ENCODE measurements around the gene RTP3.

Gene RTP3

DNA sequence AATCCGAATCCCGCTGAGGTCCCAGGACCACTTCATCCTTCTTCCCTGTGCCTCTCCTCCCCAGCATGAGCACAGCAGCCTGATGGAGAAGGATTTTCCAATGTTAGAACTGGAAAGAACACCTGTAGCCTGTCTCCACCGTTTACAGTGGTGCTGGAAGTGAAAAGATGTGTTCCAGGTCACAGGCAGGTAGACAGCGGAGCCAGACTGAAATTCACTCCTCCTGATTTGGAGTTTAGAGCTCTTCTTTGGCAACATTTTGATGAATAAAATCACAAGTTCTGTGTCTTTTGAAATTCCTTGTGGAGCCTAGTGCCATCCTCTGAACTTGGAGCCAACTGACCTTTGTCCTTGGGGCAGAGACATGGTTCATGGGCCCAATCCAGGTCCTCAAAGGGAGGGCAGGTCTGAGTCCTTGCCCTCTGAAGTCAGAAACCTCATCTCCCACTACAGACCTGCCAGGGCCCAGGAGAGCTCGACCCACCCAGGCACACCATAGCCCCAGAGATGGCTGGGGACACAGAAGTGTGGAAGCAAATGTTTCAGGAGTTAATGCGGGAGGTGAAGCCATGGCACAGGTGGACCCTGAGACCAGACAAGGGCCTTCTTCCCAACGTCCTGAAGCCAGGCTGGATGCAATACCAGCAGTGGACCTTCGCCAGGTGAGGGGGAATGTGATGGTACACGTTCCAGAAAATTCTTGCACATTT, at the start of gene RTP3:
Gene RTP3 (plus strand): TSS at position 421 of the 710 bp plus-strand sequence. CDS start 87 bp downstream, at position 508.
- H3K9me3 ChIP-seq (ENCODE audit: insufficient read depth, low read depth, low read length) = no peaks in the 10 kb centered on the region
- H3K27me3 ChIP-seq (ENCODE audit: insufficient read depth, low read length) = peaks cover 6% of the 10 kb centered on the region; the same call in 1 of the 2 replicates
- no peaks in the 10 kb centered on the region for H3K36me3 ChIP-seq (ENCODE audit: insufficient read depth, low read depth, low read length)
- no peak within 1 kb of the TSS for H3K4me3 ChIP-seq (ENCODE audit: low read length)
- H3K9ac ChIP-seq (ENCODE audit: low read depth, low read length) = no peak within 1 kb of the TSS; the same call in 1 of the 2 replicates
- H3K27ac ChIP-seq (ENCODE audit: low read length) = no peak within 1 kb of the TSS
- peaks cover 9% of the 10 kb centered on the region for H3K4me1 ChIP-seq (ENCODE audit: insufficient read depth, low read length)

DNA sequence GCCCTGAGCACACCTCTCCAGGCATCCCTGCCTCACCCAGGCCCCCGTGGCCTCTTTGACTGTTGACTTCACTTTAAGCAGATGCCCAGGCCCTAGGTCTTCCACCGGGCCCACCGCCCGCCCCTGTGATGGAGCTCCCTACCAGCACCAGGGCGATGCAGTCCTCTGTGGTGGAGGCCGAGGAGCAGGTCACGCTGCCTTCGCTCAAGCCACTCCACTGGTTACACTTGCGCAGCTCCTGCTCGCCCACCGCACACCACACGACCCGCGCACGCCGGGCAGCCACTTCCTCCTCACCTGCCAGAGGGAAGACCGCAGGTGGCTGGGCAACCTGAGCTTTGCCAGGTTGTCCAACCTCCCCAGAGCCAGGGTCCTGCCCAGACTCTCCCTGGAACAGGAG, 49.1 kb upstream of the RTP3 start:
- Histone ChIP-seq H3K27ac (ENCODE audit: low read length) (no peak overlapping the region), H3K4me1 (ENCODE audit: insufficient read depth, low read length) (no peaks in the 10 kb centered on the region), H3K36me3 (ENCODE audit: insufficient read depth, low read depth, low read length) (no peaks in the 10 kb centered on the region), H3K27me3 (ENCODE audit: insufficient read depth, low read length) (no peaks in the 10 kb centered on the region), H3K9me3 (ENCODE audit: insufficient read depth, low read depth, low read length) (no peaks in the 10 kb centered on the region), H3K4me3 (ENCODE audit: low read length) (no peak overlapping the region), H3K9ac (ENCODE audit: low read depth, low read length) (no peak overlapping the region)

DNA sequence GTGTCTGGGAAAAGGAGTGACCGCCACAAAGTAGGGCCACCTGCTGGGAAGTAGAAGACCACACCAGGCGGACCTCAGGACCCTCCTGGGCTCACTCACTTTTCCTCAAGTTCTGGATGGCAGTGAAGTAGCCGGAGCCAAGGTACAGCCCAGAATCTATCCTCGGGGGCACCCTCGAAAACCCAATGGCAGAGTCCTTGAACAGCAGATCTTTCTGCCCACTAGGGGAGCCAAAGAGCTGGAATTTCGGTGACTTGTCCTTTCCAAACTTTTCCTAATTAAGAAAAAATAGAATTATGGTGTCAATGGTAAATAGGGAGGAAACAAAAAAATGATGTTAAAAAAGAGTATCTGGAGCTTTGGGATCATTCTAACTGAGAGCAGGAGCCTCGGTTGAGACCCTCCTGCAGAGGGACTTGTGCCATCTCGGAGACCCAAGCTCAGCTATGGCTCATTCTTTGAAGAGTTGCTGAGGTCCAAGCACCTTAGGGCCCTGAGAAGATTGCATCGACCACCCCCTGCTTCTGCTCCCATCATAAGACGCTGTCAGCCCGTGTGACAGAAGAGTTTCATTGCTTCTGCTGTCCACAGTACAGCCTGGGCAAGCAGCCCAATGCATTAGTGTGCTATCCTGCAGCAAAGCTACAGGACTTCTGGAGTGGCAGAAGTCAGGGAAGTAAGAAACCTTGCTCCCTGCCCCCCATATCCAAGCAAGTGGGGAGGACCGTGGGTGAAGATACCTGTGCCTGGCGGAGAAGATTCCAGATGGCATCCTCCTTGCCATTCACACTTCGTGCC, 47.8 kb upstream of the RTP3 start:
- Histone ChIP-seq H3K36me3 (ENCODE audit: insufficient read depth, low read depth, low read length) (no peaks in the 10 kb centered on the region), H3K4me3 (ENCODE audit: low read length) (no peak overlapping the region), H3K27me3 (ENCODE audit: insufficient read depth, low read length) (no peaks in the 10 kb centered on the region), H3K9me3 (ENCODE audit: insufficient read depth, low read depth, low read length) (no peaks in the 10 kb centered on the region), H3K9ac (ENCODE audit: low read depth, low read length) (no peak overlapping the region), H3K27ac (ENCODE audit: low read length) (no peak overlapping the region), H3K4me1 (ENCODE audit: insufficient read depth, low read length) (no peaks in the 10 kb centered on the region)

DNA sequence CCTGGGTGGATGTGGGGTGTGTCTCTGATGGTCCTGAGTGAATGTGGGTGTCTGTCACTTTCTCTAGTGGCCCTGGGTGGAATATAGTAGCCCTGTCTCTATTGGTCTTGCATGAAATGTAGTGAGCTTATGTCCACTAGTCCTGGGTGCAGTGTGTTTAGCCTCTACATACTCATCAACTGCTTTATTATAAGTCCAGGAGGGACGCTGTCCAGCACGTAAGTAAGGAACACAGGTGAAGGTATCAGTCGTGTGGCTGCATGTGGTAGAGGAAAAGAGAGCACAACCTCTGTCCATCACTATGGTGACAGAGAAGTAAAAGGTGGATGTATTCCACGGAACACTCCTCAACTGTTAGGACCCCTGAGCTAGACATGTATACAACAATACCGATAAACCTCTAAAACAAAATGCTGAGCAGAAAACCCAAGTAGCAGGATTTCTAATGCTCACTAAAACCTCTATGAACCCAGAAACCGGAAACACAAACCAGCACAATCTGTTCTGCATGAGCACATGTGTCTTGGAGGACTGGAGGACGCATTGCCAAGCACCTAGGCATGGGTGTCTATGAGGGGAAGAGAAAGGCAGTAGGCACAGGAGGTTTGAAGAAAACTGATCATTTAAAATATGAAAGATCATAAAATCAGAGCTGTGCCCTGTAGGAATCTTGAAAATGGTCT, 44.1 kb upstream of the RTP3 start:
- H3K4me1 ChIP-seq (ENCODE audit: insufficient read depth, low read length) = no peaks in the 10 kb centered on the region
- no peaks in the 10 kb centered on the region for H3K27me3 ChIP-seq (ENCODE audit: insufficient read depth, low read length)
- no peak overlapping the region for H3K4me3 ChIP-seq (ENCODE audit: low read length)
- H3K27ac ChIP-seq (ENCODE audit: low read length) = no peak overlapping the region
- H3K9me3 ChIP-seq (ENCODE audit: insufficient read depth, low read depth, low read length) = no peaks in the 10 kb centered on the region
- H3K9ac ChIP-seq (ENCODE audit: low read depth, low read length) = no peak overlapping the region
- no peaks in the 10 kb centered on the region for H3K36me3 ChIP-seq (ENCODE audit: insufficient read depth, low read depth, low read length)

DNA sequence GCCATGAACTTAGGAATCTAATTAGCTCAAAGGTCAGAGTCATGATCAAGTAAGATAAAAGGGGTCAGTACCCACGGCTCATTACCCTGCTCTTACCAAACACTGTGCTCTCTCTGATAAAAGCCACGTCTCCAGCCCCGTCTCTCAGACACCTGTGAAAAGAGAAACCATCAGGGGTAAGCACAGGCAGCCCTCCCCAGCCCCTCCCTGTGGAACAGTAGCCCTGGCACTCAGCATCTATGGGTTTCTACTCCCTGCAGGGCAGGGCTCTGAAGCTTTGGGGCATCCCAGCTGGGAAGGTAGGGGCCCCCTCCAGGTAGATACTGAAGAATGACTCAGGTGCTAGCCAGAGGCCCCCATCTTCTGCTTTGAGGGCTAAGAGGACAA, 43.6 kb upstream of the RTP3 start:
- H3K4me3 ChIP-seq (ENCODE audit: low read length) = no peak overlapping the region
- no peaks in the 10 kb centered on the region for H3K4me1 ChIP-seq (ENCODE audit: insufficient read depth, low read length)
- H3K27ac ChIP-seq (ENCODE audit: low read length) = no peak overlapping the region
- H3K9ac ChIP-seq (ENCODE audit: low read depth, low read length) = no peak overlapping the region
- no peaks in the 10 kb centered on the region for H3K27me3 ChIP-seq (ENCODE audit: insufficient read depth, low read length)
- no peaks in the 10 kb centered on the region for H3K9me3 ChIP-seq (ENCODE audit: insufficient read depth, low read depth, low read length)
- no peaks in the 10 kb centered on the region for H3K36me3 ChIP-seq (ENCODE audit: insufficient read depth, low read depth, low read length)

DNA sequence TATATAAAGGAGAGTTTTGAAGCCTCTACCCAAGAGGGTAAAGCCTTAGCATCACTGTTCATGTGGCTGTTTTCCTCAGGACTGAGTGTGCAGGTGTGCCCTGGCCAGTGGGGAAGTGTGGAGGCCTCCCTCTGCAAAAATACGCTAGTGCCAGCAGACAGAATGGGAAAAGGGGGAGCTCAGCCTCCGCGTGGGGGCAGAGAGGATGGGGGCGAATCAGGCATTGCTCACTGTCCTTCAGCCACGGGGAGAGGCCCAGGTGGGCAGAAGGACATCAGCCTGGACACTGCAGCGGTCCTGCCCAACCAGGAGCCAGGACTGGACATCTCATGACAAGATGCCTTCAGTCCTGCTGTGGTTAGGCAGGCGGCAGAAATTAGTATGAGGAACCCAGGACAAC, 43.2 kb upstream of the RTP3 start:
- no peak overlapping the region for H3K4me3 ChIP-seq (ENCODE audit: low read length)
- H3K9ac ChIP-seq (ENCODE audit: low read depth, low read length) = no peak overlapping the region
- no peaks in the 10 kb centered on the region for H3K9me3 ChIP-seq (ENCODE audit: insufficient read depth, low read depth, low read length)
- no peaks in the 10 kb centered on the region for H3K36me3 ChIP-seq (ENCODE audit: insufficient read depth, low read depth, low read length)
- no peaks in the 10 kb centered on the region for H3K4me1 ChIP-seq (ENCODE audit: insufficient read depth, low read length)
- H3K27ac ChIP-seq (ENCODE audit: low read length) = no peak overlapping the region
- H3K27me3 ChIP-seq (ENCODE audit: insufficient read depth, low read length) = no peaks in the 10 kb centered on the region

DNA sequence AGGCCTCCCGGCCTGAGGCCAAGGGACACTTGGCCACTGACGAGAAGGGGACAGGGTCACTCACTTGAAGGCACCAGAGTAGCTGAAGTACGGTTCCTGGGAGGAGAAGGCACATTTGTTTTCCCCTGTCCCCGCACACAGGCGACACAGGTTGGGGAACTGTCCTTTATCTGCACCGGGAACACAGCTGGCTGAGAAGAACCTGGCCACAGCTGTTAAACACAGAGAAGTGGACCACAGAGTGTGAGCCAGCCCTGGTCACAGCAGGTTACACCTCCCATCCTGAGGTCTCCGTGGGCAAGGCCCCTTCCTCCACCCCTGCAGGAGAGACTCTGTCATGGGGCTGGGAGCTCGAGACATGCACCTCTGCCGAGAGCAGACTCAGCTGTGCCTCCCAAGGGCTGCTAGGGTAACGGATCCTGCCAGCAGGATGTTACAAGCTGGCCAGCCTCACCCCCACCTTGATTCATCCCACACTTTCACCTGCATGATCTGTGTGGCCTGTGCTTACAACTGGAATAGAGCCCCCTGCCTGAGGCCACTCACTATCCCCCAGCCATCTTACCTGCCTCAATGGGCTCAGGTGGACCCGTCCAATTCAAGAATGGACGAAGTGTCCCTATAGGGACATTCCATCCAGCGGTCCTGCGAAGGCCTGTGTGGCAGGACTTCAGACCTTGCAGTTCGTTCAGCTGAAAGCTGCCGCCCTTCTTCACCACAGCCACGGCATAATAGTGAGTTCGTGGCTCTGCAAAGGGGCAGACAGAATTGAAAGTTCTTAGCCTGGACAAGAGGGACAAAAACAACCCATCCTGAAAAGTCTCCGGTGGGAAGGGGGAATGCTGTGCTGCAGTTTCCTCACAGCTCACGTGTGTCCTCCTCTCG, 42.3 kb upstream of the RTP3 start:
- Histone ChIP-seq H3K27me3 (ENCODE audit: insufficient read depth, low read length) (no peaks in the 10 kb centered on the region), H3K4me3 (ENCODE audit: low read length) (no peak overlapping the region), H3K4me1 (ENCODE audit: insufficient read depth, low read length) (no peaks in the 10 kb centered on the region), H3K27ac (ENCODE audit: low read length) (no peak overlapping the region), H3K36me3 (ENCODE audit: insufficient read depth, low read depth, low read length) (no peaks in the 10 kb centered on the region), H3K9me3 (ENCODE audit: insufficient read depth, low read depth, low read length) (no peaks in the 10 kb centered on the region), H3K9ac (ENCODE audit: low read depth, low read length) (no peak overlapping the region)

DNA sequence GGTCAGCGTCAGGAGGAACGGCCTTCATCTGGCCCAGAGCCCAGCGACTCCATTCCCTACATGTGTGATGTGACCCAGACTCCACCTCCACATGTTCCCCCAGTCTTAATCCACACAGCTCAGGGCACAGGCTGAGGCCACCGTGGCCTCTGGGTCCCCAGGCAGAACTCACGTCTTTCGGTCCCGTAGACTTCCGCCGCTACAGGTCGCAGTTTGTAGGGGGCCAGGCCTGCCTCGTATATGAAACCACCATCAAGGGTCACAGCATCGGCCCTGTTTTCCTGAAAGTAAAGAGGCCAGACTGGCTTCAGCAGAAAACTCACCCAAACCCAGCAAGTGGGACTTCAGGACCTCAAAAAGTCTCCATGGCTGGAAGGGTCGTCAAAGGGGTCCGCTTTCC, 41.7 kb upstream of the RTP3 start:
- no peaks in the 10 kb centered on the region for H3K36me3 ChIP-seq (ENCODE audit: insufficient read depth, low read depth, low read length)
- H3K9ac ChIP-seq (ENCODE audit: low read depth, low read length) = no peak overlapping the region
- no peaks in the 10 kb centered on the region for H3K27me3 ChIP-seq (ENCODE audit: insufficient read depth, low read length)

DNA sequence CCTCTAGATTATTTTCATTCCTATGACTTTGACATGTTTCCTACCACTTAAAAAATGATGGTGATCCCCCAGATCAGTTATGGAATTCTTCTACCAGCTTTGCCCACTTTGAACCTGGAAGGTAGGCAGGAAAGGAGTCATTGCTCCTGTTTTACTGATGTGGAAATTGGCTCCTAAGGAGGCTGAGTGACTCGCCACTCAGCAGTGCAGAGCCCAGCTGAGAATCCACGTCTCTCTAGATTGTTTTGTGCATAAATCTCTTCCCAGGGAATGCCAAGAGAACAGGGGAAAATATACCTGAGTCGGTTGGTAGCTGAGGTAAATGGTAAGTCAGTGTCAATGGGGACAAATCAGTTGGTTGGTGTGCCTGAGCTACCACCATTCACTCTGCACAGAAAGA, 37.7 kb upstream of the RTP3 start:
- H3K9ac ChIP-seq (ENCODE audit: low read depth, low read length) = no peak overlapping the region
- H3K4me3 ChIP-seq (ENCODE audit: low read length) = no peak overlapping the region
- H3K4me1 ChIP-seq (ENCODE audit: insufficient read depth, low read length) = no peaks in the 10 kb centered on the region
- H3K9me3 ChIP-seq (ENCODE audit: insufficient read depth, low read depth, low read length) = no peaks in the 10 kb centered on the region
- no peaks in the 10 kb centered on the region for H3K27me3 ChIP-seq (ENCODE audit: insufficient read depth, low read length)
- no peak overlapping the region for H3K27ac ChIP-seq (ENCODE audit: low read length)
- H3K36me3 ChIP-seq (ENCODE audit: insufficient read depth, low read depth, low read length) = no peaks in the 10 kb centered on the region

More for the DNA sequence above, 41.7 kb upstream of the RTP3 start:
- H3K4me1 ChIP-seq (ENCODE audit: insufficient read depth, low read length) = no peaks in the 10 kb centered on the region
- no peak overlapping the region for H3K27ac ChIP-seq (ENCODE audit: low read length)
- no peak overlapping the region for H3K4me3 ChIP-seq (ENCODE audit: low read length)
- H3K9me3 ChIP-seq (ENCODE audit: insufficient read depth, low read depth, low read length) = no peaks in the 10 kb centered on the region

DNA sequence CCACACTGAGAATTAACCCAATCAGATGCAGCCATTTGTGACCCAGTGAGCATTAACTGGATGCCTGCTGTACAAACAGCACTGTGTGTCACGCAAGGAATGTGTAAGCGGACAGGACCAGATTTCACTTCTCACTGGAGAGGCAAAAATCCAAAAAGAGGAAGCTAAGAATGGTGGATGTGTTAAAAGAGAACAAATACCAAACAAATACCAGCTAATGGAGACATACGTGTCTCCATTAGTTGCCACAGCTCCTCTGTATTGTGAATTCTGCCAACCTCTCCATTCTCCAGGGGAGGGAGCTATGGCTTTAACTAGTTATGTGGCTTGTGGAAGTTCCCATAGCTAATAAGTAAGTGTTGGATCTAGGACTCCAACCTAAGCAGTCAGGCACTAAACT, 35.7 kb upstream of the RTP3 start:
- H3K27me3 ChIP-seq (ENCODE audit: insufficient read depth, low read length) = 0 out of 2 replicates have a peak, but pooled peaks cover 4% of the 10 kb centered on the region
- no peaks in the 10 kb centered on the region for H3K36me3 ChIP-seq (ENCODE audit: insufficient read depth, low read depth, low read length)
- H3K4me3 ChIP-seq (ENCODE audit: low read length) = no peak overlapping the region
- no peaks in the 10 kb centered on the region for H3K4me1 ChIP-seq (ENCODE audit: insufficient read depth, low read length)
- H3K27ac ChIP-seq (ENCODE audit: low read length) = no peak overlapping the region
- no peak overlapping the region for H3K9ac ChIP-seq (ENCODE audit: low read depth, low read length)
- no peaks in the 10 kb centered on the region for H3K9me3 ChIP-seq (ENCODE audit: insufficient read depth, low read depth, low read length)

DNA sequence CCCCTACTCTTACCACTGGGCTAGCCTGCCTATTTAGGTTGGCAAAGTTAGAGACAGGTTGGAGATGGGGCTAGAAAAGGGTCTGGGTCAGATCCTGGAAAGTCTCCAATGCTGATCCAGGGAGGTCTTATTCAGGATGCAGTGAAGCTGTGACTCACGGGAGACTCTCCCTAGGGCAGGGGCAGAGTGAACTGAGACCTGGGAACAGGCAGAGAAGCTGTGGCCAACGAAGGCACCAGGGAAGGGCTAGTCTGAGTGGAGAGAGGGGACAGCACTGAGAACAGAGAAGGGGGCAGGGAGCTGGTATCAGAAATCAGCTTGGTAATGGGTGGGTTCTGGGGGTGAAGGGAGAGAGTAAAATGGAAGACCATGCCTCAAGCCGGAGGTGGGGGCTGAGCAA, 35.3 kb upstream of the RTP3 start:
- H3K4me3 ChIP-seq (ENCODE audit: low read length) = no peak overlapping the region
- H3K27me3 ChIP-seq (ENCODE audit: insufficient read depth, low read length) = 0 out of 2 replicates have a peak, but pooled peaks cover 4% of the 10 kb centered on the region
- H3K4me1 ChIP-seq (ENCODE audit: insufficient read depth, low read length) = no peaks in the 10 kb centered on the region
- no peaks in the 10 kb centered on the region for H3K9me3 ChIP-seq (ENCODE audit: insufficient read depth, low read depth, low read length)
- H3K36me3 ChIP-seq (ENCODE audit: insufficient read depth, low read depth, low read length) = no peaks in the 10 kb centered on the region
- no peak overlapping the region for H3K27ac ChIP-seq (ENCODE audit: low read length)
- H3K9ac ChIP-seq (ENCODE audit: low read depth, low read length) = no peak overlapping the region

All from iPS-20b (cell line).